Kidney epithelial cell (primary cell): ENCODE measurements around the gene PRTN3. TPM values are rescaled to one million over a fixed set of nuclear protein-coding genes. Genes with fewer than 3 reads are reported as not detected.

ENCODE experiments used
- DNase-seq: peaks from one replicate; pipeline ENCODE4 v3.0.0-alpha.2; 2010; ENCODE audit warnings: low read depth
- H3K27me3 ChIP-seq: 2 replicates; pipeline ENCODE4 v1.6.0; 2011; ENCODE audit warnings: low read length; ENCODE audit not compliant: control insufficient read depth, insufficient read depth
- H3K36me3 ChIP-seq: 2 replicates; pipeline ENCODE4 v1.5.1; 2011; ENCODE audit warnings: low read length; ENCODE audit not compliant: control insufficient read depth, insufficient read depth
- H3K4me3 ChIP-seq: 2 replicates; pipeline ENCODE4 v1.5.1; 2011; ENCODE audit warnings: low read depth, mild to moderate bottlenecking, control low read depth, low read length
- total RNA-seq: library from RNA; depleted of rRNA; stranded (reverse); fragments of >200 nt; gene quantifications from 2 replicates; pipeline ENCODE4 v1.2.3, GENCODE V29; 2015
- TF ChIP-seq, protein P1 (sequence below): IDR thresholded peaks from 2 replicates; pipeline ENCODE4 v1.5.1; 2011; ENCODE audit warnings: mild to moderate bottlenecking, moderate library complexity, low read length, control low read depth, inconsistent platforms; ENCODE audit not compliant: insufficient read depth, poor library complexity, severe bottlenecking

PRTN3 gene
- total RNA-seq, 1 donor from 2014 or later: not detected

DNA sequence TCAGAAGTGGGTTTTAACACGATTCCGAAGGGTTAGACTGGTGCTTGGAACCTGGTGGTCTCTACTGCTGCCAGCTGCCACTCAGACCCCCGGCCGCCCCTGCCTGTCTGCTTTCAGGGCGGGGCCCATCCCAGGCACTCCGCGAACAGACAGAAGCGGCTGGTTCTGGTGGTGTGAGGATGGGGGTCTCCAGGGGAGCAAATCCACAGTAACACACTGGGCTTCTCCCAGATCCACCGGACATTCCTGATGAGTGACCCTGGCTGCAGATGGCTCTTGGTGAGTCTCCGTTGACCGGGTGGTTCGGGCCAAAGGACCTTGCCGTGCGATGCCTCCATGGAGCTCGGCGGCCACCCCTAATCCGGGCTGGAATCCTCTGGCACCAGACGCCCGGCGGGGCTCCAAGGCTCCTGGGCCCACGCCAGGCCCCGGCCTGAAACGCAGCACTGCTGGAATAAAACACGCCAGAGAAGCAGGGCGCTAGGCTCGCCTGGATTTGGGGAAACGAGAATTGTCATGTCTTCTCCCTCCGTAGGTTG is 45.7 kb upstream of the PRTN3 start:
- Histone ChIP-seq H3K27me3 (no peaks in the 10 kb centered on the region), H3K36me3 (peaks cover 3% of the 10 kb centered on the region), H3K4me3 (no peak overlapping the region)
- TF ChIP-seq, protein P1, sequence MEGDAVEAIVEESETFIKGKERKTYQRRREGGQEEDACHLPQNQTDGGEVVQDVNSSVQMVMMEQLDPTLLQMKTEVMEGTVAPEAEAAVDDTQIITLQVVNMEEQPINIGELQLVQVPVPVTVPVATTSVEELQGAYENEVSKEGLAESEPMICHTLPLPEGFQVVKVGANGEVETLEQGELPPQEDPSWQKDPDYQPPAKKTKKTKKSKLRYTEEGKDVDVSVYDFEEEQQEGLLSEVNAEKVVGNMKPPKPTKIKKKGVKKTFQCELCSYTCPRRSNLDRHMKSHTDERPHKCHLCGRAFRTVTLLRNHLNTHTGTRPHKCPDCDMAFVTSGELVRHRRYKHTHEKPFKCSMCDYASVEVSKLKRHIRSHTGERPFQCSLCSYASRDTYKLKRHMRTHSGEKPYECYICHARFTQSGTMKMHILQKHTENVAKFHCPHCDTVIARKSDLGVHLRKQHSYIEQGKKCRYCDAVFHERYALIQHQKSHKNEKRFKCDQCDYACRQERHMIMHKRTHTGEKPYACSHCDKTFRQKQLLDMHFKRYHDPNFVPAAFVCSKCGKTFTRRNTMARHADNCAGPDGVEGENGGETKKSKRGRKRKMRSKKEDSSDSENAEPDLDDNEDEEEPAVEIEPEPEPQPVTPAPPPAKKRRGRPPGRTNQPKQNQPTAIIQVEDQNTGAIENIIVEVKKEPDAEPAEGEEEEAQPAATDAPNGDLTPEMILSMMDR: no peak
- no peak for DNase-seq

DNA sequence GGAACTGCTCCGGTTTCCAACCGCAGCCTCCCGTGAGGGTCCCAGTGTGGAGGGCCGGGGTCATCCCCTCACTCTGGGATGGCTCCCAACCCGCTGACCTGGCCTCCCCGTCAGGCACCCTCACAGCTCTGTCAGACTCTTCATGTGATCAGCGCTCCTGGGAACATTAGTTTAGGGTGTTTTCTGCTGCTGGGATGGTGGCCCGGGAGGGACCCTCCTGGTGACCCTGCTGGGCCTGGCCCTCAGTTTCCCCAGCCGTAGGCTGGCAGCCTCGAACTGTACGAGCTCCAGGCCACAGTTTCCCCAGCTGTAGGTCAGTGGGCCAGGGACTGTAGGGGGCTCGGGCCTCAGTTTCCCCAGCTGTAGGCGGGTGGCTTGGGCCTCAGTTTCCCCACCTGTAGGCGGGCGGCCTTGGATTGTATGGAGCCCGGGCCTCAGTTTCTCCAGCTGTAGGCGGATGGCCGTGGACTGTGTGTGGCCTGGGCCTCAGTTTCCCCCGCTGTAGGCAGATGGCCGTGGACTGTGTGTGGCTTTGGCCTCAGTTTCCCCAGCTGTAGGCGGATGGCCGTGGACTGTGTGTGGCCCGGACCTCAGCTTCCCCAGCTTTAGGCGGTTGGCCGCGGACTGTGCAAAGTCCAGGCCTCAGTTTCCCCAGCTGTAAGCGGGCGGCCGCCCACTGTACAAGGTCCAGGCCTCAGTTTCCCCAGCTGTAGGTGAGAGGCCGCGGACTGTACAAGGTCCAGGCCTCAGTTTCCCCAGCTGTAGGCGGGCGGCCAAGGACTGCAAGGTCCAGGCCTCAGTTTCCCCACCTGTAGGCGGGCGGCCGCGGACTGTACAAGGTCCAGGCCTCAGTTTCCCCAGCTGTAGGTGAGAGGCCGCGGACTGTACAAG is 44.9 kb upstream of the PRTN3 start:
- DNase-seq: no peak
- Histone ChIP-seq H3K27me3 (no peaks in the 10 kb centered on the region), H3K4me3 (peak overlapping the region; percentile 76), H3K36me3 (peaks cover 3% of the 10 kb centered on the region)
- TF ChIP-seq, protein P1: no peak

DNA sequence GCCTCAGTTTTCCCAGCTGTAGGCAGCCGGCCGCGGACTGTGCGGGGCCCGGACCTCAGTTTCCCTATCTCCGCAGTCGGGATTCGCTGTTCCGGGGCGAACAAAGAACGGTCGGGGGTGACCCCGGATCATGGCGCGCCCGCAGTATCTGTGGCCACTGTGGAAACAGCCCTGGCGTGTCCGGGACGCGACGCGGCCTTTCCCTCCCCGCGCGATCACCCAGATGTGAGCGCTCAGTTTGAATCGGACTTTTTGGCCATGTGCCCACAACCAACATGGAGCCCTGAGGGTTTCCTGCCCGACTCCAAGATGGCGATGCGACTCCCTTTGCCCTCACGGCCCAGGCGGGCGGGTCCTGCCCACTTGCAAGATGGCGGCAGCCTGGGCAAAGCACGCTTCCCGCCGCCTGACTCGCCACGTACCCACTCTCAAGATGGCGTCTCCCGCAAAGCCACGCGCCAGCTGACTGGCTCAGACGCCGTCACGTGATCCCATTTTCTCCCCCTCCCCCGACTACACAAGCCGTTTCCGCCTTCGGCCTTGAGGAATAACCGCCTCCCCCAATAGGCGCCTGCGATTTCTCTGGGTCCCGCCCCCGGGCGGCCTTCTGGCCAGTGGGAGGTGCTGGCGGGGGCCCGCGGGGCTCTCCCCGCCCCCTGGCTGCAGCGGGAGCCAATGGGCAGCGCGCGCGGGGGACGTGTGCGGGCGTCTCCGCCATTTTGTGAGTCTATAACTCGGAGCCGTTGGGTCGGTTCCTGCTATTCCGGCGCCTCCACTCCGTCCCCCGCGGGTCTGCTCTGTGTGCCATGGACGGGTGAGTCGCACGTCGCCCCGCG is 43.9 kb upstream of the PRTN3 start, which contains the start of gene PTBP1:
TSS of gene PTBP1 (plus strand) at position 761 of the 836 bp plus-strand sequence. CDS start at position 807, 46 bp downstream.
- H3K4me3 ChIP-seq: peak within 1 kb of the TSS; percentile 89
- no peaks in the 10 kb centered on the region for H3K27me3 ChIP-seq
- TF ChIP-seq, protein P1: no peak
- peak; percentile 99 for DNase-seq
- peaks cover 3% of the 10 kb centered on the region for H3K36me3 ChIP-seq

DNA sequence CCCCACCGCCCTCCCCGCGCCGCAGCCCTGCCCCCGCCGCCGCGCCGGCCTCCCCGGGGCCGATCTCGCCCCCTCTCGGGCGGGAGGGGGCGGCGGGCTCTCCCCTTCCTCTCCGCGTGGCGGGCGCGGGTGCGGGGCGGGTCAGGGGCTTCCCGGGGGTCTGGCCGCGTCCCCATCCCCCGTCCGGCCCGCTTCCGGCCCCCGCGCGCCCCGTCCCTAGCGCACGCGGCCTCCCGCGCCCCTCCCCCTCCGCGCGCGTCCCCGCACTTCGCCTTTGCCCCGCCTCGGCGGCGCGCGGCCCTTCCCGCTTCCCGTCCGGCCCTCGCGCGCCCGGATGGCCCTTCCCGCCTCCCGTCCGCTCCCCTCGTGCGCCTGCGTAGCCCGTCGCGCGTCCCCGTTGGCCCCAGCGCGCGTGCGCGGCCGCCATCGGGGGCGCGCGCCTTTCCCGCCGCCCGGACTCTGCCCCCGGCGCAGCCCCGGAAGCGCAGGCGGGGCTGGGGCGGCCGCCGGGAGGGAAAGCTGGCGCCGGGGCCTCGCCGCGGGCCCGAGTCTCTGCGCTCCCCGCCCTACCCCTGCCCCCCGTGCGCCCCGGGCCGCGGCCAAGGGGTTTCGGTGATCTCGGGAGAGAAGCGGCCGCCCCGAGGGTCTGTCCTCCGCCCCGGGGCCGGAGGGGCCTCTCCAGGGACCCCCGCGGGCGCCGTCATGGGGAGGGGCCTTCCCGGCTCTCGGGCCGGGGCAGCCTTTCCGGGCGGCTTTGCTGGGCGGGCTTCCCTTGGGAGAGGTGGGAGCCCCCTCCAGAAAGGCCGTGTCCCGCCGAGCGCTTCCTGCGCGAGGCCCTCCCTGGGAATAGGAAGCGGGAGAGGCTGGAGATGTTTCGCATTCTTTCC is 43.0 kb upstream of the PRTN3 start:
- peaks cover 3% of the 10 kb centered on the region for H3K36me3 ChIP-seq
- H3K27me3 ChIP-seq: no peaks in the 10 kb centered on the region
- TF ChIP-seq, protein P1: no peak
- peak overlapping the region; percentile 89 for H3K4me3 ChIP-seq
- no peak for DNase-seq

DNA sequence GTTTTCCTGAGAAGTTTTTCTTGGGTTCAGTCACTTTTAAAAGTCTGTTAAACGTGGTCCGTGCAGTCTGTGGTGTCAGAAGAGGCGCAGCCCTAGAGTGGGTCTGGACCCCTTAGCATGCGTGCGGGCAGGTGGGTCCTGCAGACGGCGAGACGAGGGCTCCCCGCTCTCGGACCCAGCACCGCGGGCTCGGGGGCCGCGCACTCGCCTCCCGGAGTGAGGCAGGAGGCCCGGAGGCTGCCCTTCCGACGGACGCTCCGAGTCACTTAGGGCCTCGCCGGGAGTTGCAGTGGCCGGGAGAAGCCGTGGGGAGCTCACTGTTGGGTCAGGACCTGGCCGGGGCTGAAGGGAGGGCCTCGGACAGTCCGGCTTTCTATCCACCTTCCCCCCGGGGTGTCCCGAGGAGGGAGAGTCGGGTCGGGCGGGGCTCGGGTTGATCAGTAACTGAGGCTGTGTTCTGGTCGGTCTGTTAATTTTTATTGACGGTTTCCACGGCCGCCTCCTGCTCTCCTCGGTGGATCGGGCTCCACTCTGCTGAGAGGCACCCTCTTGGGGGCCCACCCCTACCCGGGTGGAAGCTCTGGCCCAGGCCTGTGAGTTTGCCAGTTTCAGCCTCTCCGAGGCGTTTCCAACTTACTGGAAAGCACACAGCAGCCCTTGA is 42.3 kb upstream of the PRTN3 start:
- no peak for DNase-seq
- Histone ChIP-seq H3K27me3 (no peaks in the 10 kb centered on the region), H3K4me3 (peak overlapping the region; percentile 89), H3K36me3 (peaks cover 4% of the 10 kb centered on the region)
- TF ChIP-seq, protein P1: no peak
